Vein endothelial cell (primary cell): ENCODE data around the gene KRT71. TPM values are rescaled to one million over a fixed set of nuclear protein-coding genes. Genes with fewer than 3 reads are reported as not detected.

Source experiments
- total RNA-seq: library from RNA; depleted of rRNA; stranded (reverse); fragments of >200 nt; gene quantifications from 2 replicates; pipeline ENCODE4 v1.2.3, GENCODE V29; 2012

KRT71 gene
- total RNA-seq = not detected in 2 replicates

GRCh38 chr12:52552681-52553195 is at the start of gene KRT71:
Gene KRT71, minus strand, starts transcription at chr12:52553145. Its CDS starts 68 bp downstream, at chr12:52553077.

DNA sequence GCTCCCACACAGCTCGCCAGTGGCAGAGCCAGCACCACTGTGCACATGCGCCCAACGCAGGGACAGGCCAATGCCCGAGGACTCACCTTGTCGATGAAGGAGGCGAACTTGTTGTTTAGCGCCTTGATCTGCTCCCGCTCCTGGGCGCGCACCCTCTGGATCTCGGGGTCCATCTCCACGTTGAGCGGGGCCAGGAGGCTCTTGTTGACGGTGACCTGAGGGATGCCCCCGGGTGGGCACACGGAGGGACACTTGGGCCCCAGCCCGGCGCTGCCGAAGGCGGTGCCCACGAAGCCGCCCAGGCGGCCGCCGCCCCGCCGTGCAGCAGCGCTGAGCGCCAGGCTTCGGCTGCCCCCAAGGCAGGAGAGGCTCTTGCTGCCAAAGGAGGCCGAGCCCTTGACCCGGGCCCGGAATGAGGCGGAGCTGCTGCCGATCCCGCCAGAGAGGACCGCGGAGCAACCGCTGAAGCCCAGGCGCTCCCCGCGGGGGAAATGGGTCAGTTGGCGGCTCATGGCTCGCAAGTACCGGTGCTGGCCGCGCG is 48.1 kb upstream of the KRT71 start, which contains the start of gene KRT72:
KRT72 (minus strand) TSS at position 523 of the 541 bp plus-strand sequence; CDS start at position 512, 11 bp downstream.

GRCh38 chr12:52573743-52574142 is 20.8 kb upstream of the KRT71 start, which contains the start of gene KRT74:
Gene KRT74, minus strand, starts transcription at chr12:52573843. Its CDS starts 66 bp downstream, at chr12:52573777.

GRCh38 chr12:52519826-52520662 is 32.9 kb downstream of the KRT71 start, which contains the start of gene KRT5:
Gene KRT5, minus strand, starts transcription at chr12:52520394. Its CDS starts 98 bp downstream, at chr12:52520296.

Other genes with a start within 250 kb of the KRT71 start
- not detected in 2 replicates for gene KRT83, start 231.7 kb downstream of the KRT71 start, total RNA-seq
- gene KRT85, start 185.7 kb downstream of the KRT71 start, total RNA-seq = not detected in 2 replicates
- not detected in 2 replicates for gene KRT84, start 167.5 kb downstream of the KRT71 start, total RNA-seq
- gene KRT82, start 146.8 kb downstream of the KRT71 start, total RNA-seq = not detected in 2 replicates
- not detected in 2 replicates for gene KRT75, start 118.8 kb downstream of the KRT71 start, total RNA-seq
- not detected in 2 replicates for gene KRT6B, start 101.0 kb downstream of the KRT71 start, total RNA-seq
- not detected in 2 replicates for gene KRT6C, start 79.3 kb downstream of the KRT71 start, total RNA-seq
- not detected in 2 replicates for gene KRT6A, start 59.9 kb downstream of the KRT71 start, total RNA-seq
- gene KRT5, start 32.8 kb downstream of the KRT71 start, total RNA-seq = not detected in 2 replicates
- gene KRT74, start 20.7 kb upstream of the KRT71 start, total RNA-seq = not detected in 2 replicates
- gene KRT72, start 48.3 kb upstream of the KRT71 start, total RNA-seq = not detected in 2 replicates
- gene KRT73, start 65.4 kb upstream of the KRT71 start, total RNA-seq = not detected in 2 replicates
- gene KRT2, start 99.1 kb upstream of the KRT71 start, total RNA-seq = not detected in 2 replicates
- not detected in 2 replicates for gene KRT1, start 127.3 kb upstream of the KRT71 start, total RNA-seq
- gene KRT77, start 150.4 kb upstream of the KRT71 start, total RNA-seq = not detected in 2 replicates
- gene KRT76, start 224.2 kb upstream of the KRT71 start, total RNA-seq = not detected in 2 replicates
- not detected in 2 replicates for gene KRT3, start 243.0 kb upstream of the KRT71 start, total RNA-seq